ENCODE data around the gene FMNL3. TPM values are rescaled to one million over a fixed set of nuclear protein-coding genes. Genes with fewer than 3 reads are reported as not detected.
"Not testable (repeated sequence)": the region's sequence is repeated elsewhere in the genome, so short reads cannot be mapped to it uniquely, and the experiment has no call there.

The FMNL3 gene, protein sequence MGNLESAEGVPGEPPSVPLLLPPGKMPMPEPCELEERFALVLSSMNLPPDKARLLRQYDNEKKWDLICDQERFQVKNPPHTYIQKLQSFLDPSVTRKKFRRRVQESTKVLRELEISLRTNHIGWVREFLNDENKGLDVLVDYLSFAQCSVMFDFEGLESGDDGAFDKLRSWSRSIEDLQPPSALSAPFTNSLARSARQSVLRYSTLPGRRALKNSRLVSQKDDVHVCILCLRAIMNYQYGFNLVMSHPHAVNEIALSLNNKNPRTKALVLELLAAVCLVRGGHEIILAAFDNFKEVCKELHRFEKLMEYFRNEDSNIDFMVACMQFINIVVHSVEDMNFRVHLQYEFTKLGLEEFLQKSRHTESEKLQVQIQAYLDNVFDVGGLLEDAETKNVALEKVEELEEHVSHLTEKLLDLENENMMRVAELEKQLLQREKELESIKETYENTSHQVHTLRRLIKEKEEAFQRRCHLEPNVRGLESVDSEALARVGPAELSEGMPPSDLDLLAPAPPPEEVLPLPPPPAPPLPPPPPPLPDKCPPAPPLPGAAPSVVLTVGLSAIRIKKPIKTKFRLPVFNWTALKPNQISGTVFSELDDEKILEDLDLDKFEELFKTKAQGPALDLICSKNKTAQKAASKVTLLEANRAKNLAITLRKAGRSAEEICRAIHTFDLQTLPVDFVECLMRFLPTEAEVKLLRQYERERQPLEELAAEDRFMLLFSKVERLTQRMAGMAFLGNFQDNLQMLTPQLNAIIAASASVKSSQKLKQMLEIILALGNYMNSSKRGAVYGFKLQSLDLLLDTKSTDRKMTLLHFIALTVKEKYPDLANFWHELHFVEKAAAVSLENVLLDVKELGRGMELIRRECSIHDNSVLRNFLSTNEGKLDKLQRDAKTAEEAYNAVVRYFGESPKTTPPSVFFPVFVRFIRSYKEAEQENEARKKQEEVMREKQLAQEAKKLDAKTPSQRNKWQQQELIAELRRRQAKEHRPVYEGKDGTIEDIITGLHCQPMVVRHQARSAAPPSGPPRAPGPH
- total RNA-seq = 49.0 and 50.2 TPM in 2 replicates

GRCh38 chr12:49707128-49707811, at the start of gene FMNL3:
TSS of gene FMNL3 (minus strand) at chr12:49707405. CDS start at chr12:49707180, 225 bp downstream.
- intact Hi-C loops (cut with micrococcal nuclease) = loop anchor here (1.0 to 2.0 kb wide), 12 partner anchors 34 to 338 kb away; partner anchors contain the start of genes KCNH3, MCRS1, NCKAP5L and PRPF40B

DNA sequence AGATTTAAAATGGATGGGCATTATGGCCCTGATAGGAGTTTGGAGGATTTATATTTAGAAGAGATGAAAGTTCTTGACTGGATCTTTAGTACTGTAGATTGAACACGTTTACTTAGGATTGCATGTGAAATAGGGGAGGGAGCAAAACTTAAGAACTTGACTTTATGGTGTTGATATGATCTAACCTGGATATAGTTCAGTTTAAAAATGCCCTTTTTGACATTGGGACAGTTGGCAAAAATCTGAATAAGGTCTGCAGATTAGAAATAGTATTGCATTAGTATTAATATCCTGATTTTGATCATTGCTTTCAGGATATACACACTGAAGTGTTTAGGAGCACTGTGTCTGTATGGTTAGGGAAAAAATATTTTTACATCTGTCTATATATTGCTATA, 43.8 kb upstream of the FMNL3 start:
- intact Hi-C loops (cut with micrococcal nuclease) = loop anchor here (1.0 to 2.0 kb wide), 4 partner anchors 10 to 114 kb away; partner anchors contain the start of gene TMBIM6

GRCh38 chr12:49750027-49750995, 43.1 kb upstream of the FMNL3 start:
- intact Hi-C loops (cut with micrococcal nuclease) = loop anchor here (1.0 to 2.0 kb wide), 4 partner anchors 9 to 114 kb away; partner anchors contain the start of gene TMBIM6

GRCh38 chr12:49748800-49749199, 41.6 kb upstream of the FMNL3 start:
- intact Hi-C loops (cut with micrococcal nuclease) = loop anchor here (10.0 kb wide), 2 partner anchors 1016 to 1034 kb away; partner anchors contain the start of genes ATF1 and CCNT1

DNA sequence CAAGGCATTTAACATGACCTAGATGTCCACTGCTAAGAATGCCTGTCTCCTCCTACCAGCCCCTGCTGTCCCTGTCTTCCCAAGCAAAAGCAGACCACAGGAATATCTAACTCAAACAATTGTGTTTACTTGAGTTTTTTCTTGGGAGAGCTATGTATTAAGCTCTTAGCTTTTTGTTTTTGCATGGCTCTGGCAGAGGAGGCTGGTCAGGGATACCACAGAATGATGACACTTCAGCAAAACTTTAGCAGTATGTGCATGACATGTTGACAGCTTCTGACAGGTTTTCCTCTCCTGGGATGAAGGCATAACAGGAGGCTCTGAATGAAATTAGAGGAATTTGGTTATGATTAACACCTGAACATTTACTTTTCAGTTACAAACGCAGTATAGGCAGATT, 41.1 kb upstream of the FMNL3 start:
- intact Hi-C loops (cut with micrococcal nuclease) = loop anchor here (10.0 kb wide), 2 partner anchors 1016 to 1034 kb away; partner anchors contain the start of genes ATF1 and CCNT1

DNA sequence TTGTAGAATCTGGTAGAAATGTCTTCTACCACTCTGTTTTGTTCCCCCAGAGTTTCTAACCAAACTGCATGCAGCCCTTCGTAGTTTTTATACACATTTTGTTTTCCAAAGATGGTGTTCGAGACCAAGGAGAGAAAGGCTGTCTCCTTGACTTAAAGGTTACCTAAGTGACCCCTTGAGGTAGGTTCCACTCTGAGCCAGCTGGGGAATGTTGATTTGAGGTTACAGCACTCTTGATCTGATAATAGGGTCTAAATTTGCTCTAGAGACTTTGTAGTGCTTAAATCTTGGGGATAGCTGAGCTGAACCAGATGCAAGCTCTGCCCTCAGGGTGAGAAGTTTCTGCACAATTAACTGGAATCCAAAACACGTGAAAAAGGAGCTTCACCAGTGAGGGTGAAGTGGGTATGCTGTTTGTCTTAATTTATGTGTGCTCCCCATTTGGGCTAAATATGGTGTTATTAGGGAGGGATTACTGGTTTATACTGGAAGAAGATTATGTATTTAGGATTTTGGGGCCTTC, 37.2 kb upstream of the FMNL3 start:
- intact Hi-C loops (cut with micrococcal nuclease) = loop anchor here (5.0 to 10.0 kb wide), 5 partner anchors 612 to 1030 kb away; partner anchors contain the start of genes ATF1, CCNT1, LMBR1L and PRKAG1

DNA sequence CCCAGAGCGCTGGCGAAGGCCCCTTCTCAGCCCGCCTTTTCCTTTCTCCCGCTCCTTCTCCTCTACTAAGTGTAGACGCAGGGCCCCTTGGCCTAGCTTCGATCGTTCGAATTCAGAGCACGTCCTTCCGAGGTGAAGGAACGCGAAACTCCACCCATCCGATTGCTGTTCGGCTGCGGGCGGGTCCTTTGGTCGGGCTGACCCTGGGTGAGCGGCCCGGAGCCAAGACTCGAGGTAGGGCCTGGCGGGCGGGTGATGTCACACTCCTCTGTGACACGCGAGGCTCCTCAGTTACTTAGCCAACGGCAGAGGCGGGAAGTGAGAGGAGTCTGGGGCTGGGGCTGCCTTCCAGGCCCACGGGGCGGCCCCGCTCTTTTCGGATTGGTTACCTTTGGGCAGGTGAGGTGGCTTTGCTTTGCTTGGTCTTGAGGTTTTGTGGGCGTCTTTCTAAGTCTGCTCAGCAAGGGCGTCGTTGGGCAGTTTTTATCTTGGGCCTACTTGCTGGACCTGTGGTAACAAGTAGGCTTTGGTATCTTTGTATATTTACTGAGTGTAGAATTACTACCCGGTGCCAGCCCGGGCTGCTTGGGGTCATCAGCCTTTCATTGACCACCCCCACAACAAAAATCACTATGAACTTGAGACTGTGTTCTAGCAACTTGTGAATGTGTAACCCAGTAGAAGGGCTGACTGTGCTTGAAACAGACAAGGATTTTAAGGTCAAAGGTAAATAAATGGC, 34.8 kb upstream of the FMNL3 start:
- intact Hi-C loops (cut with micrococcal nuclease) = loop anchor here (1.0 to 10.0 kb wide), 25 partner anchors 8 to 1027 kb away; partner anchors contain the start of genes ATF1, BCDIN3D, CCNT1 and CERS5

- intact Hi-C loops (cut with micrococcal nuclease) = loop anchor here (1.0 to 10.0 kb wide), 23 partner anchors 9 to 1026 kb away; partner anchors contain the start of genes ATF1, BCDIN3D, CCNT1 and CERS5
Measured at GRCh38 chr12:49740930-49741881, 34.0 kb upstream of the FMNL3 start, which contains the start of gene TMBIM6. TSS of gene TMBIM6 (plus strand) at chr12:49741557. CDS start at chr12:49752494, 10,937 bp downstream.

DNA sequence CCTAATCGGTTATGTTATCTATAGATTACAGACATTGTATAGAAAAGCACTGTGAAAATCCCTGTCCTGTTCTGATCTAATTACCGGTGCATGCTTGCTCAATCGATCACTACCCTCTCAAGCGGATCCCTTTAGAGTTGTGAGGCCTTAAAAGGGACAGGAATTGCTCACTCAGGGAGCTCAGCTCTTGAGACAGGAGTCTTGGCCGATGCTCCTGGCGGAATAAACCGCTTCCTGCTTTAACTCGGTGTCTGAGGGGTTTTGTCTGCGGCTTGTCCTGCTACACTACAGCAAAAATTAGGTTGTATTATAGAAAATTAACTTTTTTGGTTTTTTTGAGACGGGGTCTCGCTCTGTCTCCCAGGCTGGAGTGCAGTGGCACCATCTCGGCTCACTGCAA, 33.1 kb upstream of the FMNL3 start:
- intact Hi-C loops (cut with micrococcal nuclease) = loop anchor here (2.0 to 10.0 kb wide), 6 partner anchors 608 to 1025 kb away; partner anchors contain the start of genes ATF1, CCNT1, LARP4 and LMBR1L

DNA sequence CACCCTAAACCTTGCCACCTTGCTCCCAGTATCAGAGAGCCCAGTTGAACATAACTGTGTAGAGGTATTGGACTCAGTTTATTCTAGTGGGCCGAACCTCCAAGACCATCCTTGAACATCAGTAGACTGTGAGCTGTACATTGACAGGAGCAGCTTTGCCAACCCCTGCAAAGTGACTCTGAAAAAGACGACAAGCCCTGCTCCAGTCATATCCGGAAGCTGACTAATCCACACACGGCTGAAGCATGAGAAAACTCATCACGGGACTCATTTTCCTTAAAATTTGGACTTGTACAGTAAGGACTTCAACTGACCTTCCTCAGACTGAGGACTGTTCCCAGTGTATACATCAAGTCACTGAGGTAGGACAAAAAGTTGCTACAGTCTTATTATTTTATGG, 31.5 kb upstream of the FMNL3 start:
- intact Hi-C loops (cut with micrococcal nuclease) = not testable (repeated sequence)

DNA sequence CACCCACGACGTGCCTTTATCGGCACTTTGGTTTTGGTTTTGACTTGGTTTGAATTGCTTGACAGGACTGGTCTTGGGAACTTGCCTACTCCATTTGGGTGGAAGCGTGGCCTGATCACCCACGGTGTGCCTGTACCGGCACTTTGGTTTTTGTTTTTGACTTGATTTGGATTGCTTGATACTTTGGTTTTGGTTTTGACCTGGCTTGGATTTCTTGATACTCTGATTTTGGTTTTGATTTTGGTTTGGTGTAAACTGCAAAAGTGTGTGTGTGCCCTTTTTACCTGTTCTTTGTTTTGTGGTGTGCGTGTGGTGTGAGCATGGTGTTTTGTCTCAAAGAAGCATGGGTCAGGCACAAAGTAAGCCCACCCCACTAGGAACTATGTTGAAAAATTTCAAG, 27.7 kb upstream of the FMNL3 start:
- intact Hi-C loops (cut with micrococcal nuclease) = not testable (repeated sequence)

GRCh38 chr12:49733219-49734017, 26.2 kb upstream of the FMNL3 start:
- intact Hi-C loops (cut with micrococcal nuclease) = no loop called here

- intact Hi-C loops (cut with micrococcal nuclease) = no loop called here
Measured at GRCh38 chr12:49730568-49731101, 23.4 kb upstream of the FMNL3 start.

DNA sequence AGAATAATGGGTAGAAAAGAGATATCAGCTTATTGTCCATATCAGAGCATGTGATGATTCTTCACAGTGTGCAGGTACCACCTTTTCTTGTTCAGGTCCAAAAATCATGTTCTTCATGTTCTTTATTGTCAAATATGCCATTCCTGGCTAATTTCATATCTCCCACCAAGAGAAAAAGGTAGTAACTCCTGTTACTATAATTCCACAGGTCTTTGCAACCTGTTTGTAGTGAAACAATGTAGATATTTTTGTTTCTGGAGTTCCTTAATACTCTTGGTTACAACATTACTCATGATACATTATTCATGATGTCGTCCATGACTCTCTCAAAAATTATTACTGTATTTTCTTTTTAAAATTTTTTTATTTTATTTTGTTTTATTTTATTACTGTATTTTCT, 22.8 kb upstream of the FMNL3 start:
- intact Hi-C loops (cut with micrococcal nuclease) = no loop called here

GRCh38 chr12:49728446-49728845, 21.2 kb upstream of the FMNL3 start:
- intact Hi-C loops (cut with micrococcal nuclease) = no loop called here

- intact Hi-C loops (cut with micrococcal nuclease) = not testable (repeated sequence)
Measured at GRCh38 chr12:49721355-49721754, 14.2 kb upstream of the FMNL3 start.
